AG20443 (cell line): ENCODE data around the gene SPATA22.
"Not testable (repeated sequence)": the region's sequence is repeated elsewhere in the genome, so short reads cannot be mapped to it uniquely, and the experiment has no call there.

Experiments used
- DNase-seq: peaks from one replicate; pipeline ENCODE4 v3.0.0; 2012; ENCODE audit warnings: low spot score, mixed read lengths

Gene SPATA22

DNA sequence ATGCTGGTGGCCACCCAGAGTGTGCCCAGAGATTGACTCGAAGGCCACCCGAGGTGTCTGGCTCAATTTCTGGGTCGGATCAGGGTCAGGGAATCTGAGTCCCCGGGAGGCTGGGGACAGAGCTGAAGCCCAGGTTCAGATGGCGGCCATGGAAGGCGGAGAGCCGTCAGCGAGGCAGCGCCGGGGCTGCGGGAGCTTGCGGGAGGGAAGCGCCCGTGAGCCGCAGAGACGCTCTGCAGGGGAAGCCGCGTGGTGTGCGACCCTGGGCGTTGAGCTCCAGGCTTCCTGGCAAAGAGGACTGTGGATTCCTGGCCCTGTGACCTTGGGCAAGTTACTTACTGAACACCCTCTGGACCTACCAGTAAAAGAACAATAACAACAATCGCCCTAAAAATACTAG is 518 bp upstream of the SPATA22 start:
- no peak for DNase-seq

DNA sequence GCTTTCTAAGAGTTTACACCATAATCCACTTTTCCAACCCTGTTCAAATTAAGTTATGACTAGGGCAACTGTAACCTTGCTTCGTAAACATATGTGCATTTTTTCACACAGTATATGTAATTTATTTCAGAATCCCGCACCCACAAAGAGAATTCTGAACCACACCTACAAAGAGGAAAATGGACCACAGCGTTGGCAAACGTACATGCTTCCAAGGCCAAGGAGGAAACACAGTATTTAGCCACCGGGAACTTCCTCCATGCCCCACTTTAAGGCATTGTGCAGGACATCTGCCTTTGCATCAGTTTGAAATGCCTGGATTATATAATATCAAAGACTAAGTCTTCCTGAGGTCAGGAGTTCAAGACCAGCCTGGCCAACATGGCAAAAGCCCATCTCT is 2.1 kb downstream of the SPATA22 start:
- no peak for DNase-seq

DNA sequence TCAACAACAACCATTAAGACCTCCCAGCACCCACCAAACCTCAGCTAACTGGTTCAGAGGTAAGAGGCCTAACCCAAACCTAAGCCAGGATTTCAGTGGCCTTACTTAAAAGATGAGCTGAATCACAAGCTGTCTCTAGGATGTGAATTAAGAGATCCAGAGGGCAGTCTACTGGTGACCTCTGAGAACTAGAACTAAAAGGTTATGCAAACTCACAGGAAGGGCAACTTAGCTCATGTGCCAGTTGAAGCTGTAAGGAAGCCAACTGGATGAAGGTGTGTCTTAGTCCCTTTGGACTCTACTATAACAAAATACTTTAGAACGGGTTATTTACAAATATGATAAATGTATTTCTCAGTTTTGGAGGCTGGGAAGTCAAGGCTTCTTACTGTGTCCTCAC is 5.3 kb downstream of the SPATA22 start:
- not testable (repeated sequence) for DNase-seq

DNA sequence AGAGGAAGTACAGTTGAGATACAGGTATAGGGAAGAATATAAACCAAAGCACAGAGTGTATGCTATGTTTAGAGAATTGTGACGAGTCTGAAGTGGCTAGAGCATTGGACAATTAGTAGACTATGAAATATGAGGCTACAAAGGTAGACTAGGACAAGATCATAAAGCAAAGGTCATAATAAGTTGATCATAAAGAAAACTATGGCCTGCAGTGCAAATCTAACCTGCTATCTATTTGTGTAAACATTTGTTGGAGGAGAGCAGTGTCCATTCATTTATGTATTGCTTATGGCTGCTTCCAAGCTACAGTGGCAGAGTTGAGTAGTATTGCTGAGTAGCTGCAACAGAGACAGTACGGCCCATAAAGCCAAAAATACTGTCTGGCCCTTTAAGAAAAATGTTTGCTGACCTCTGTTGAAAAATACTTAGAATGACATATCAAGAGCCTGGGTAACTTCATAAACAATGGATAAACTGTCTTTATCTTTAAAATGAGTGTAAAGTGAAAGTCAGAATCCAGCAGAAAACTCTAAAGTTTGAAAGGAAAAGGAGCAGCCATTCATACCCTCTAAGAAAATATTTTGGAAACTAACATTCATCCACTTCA is 23.5 kb downstream of the SPATA22 start:
- DNase-seq: no peak

DNA sequence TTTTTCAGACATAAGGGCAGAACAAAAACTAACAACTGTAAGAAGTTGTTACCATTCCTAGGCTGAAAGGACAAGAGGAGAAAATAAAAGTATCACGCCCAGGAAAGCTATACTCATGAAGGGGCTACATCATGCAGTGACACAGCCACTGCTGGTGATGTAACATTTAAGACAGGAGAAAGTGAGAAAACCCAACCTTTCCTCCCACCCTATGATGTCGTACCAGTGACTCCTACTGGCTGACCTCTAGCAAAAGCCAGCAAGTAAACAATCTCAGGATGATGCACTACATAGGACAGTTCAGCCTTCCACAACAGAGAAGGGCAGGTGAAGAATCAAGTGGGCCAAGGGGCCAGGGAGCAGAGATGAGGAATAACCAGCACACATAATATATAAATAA is 24.0 kb downstream of the SPATA22 start:
- DNase-seq: no peak

DNA sequence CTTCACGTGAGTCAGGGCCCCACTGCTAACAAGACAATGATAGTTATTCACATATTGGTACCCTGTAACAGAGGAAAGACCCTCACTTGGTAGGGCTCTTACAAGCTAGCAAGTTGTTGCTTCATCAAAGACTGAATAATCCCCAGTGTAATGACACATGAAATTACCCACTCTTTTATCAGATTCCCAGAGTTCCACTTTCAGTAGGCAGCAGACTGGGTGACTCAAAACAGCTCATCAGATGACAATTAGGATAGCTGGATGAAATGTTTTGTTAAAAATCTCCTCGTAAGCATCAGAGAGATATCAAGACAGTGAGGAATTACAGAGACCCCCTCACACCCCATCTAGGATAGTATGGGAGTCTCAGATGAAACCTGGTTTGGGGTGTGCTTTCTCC is 31.2 kb downstream of the SPATA22 start:
- no peak for DNase-seq

DNA sequence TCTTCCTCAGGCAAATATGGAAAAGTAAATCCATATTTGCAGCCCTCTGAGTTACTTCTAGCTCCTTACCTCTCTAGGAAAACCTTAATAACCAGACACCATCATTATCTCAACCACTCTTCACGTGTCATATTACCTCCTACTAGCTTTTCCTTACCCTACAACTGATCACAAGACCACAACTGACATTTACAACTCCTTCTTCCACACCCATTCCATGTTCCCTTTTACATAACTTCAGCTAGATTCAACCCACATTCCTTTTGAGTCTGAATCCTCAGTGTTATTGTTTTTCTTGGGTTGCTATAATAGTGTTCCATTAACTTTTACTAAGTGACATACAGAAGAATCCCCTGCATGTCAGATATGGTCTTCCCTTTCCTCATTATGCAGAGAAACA is 33.3 kb downstream of the SPATA22 start:
- DNase-seq: no peak

DNA sequence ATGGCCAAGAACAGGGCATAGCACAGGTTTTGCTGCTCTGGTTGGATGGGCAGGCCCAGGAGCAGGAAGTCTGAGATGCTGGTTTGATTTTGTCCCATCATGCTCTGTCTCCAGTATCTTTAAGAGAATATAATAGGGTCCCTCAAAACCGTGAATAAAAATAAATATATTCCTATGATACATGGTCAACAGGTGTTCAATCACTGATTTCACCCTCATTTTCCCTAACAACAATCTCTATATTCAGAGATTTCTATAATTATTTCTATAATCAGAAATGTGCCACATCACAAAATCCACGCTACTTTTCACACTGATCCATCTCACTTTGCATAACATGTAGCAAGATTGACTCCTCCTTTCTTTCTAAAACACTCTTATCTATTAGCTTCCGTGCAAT is 37.9 kb downstream of the SPATA22 start, which contains the start of gene OR1E2:
TSS of gene OR1E2 (minus strand) at position 101 of the 400 bp plus-strand sequence. CDS start at position 101, 0 bp downstream.
- DNase-seq: no peak

DNA sequence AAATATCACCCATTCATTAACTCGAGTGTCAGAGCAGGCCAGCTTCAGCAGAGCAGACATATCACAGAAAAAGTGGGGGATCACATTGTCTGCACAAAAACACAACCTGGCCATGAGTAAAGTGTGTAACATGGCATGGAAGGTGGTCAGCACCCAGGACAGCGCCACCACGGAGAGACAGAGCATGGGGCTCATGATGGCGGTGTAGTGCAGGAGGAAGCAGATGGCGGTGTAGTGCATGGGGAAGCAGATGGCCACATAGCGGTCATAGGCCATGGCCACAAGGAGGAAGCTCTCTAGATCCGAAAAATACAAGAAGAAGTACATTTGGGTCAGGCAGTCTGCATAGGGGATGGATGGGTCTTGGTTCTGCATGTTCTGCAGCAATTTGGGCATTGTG is 38.4 kb downstream of the SPATA22 start:
- DNase-seq: not testable (repeated sequence)

DNA sequence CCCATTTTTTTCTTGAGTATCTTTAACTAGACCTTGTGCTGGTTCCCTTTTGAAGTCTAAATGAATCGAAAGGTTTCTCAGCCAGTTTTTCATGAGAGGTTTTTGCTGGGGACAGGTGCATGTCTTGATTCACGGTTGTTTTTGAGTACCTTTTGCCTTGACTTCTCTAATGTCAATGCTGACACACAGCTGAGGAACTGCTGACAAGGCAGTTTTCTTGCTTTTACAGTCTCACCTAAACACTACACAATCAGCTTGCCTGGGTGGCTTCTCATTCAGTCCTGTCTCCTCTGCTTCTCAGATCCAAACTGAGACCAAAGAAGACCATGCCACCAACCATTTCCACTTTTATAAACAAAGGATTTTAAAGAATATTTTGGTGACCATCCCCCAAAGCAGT is 53.4 kb downstream of the SPATA22 start:
- no peak for DNase-seq

DNA sequence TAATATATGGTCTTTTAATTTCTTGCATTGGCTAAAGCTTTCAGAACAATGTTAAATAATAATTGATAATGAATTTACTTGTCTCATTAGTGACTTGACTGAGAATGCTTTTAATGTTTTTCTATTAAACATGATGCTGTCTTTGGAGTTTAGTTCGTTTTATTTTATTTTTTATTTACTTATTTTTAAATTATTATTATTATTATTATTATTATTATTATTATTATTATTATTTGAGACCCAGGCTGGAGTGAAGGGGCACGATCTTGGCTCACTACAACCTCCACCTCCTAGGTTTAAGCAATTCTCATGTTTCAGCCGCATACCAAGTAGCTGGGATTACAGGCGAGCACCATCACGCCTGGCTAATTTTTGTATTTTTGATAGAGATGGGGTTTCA is 56.0 kb downstream of the SPATA22 start:
- no peak for DNase-seq

DNA sequence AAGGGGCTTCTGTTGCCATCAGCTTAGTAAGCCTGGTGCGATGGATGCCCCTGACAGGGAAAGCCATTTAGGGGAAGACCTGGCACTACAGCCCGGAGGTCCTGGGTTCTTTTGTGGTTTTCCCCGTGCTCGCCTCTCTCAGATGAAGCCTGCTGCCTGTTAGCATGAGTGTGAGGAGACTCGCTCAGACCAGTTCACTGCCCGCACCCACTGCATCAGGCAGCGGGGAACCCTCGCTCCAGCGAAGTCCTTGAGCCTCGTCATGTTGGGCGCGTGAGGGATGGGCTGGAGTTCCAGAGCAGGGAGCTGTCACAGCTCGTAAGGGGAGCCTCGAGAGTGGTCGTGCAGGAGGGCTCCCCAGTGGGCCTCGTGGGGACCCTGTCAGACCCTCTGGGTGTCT is 59.4 kb downstream of the SPATA22 start:
- not testable (repeated sequence) for DNase-seq

DNA sequence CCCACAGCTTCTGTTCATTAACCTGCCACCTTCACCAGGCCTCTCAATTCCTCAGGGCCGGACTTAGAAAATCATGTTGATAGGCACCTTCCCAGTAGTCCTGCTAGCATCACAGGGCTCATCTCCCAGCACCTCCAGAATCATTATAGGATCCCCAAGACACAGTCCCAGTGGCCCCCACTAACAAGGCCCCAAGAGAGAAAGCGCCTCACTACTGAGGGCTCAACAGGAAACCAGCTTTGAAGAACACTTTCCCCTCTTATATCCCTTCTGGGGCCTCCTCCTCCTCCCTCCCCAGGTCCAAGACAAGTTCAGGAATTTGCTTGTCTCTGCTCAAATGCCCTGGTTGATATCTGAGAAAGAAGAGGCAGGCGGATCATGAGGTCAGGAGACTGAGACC is 60.5 kb downstream of the SPATA22 start, which contains the start of gene OR3A3:
TSS of gene OR3A3 (plus strand) at position 301 of the 400 bp plus-strand sequence.
- no peak for DNase-seq

DNA sequence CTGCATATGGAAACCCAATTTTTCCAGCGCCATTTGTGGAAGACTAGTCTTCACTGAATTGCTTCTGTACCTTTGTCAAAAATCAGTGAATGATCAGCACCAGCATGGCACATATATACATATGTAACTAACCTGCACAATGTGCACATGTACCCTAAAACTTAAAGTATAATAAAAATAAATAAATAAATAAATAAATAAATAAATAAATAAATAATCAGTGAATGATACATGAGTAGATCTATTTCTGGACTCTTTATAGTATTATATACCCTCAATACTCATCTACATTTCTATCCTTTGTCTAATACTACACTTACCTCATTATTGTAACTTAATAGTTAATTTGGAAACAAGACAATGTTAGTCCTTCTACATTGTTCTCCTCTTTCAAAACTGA is 67.8 kb downstream of the SPATA22 start:
- not testable (repeated sequence) for DNase-seq

DNA sequence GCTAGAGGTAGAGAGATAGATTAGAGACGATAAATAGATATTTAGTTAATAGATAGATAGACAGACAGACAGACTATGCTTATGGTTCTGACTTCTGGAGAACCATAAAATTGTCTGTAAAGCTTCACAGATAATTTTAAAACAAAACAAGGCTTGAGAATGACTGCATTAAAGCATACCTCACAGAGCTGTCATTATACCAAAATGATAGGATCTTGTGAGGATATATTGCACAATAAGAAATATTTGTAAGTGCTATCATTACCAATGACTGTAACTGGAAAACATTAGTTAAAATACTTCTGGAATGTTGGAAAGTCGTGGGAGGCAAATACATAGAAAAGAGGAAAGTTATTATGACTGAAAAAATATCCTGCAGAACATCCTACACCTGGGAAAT is 69.8 kb downstream of the SPATA22 start:
- DNase-seq: no peak

DNA sequence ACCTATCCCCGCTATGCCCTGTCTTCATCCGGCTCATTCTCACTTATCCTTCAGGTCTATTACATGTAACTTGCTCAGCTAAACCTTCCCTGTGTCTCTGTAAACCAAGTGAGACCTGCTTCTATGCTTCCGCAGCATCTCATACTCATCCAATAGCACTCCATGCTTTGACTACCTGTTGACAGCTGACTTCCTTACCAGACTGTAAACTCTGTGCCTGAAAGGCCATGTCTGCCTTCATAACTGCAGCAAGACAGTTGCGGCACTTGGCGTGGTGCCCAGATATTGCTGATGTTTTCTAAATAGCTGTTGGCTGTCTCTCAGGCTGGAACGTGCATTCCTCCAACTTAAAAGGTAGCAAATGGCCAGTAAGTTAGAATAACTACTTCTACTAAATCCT is 71.6 kb downstream of the SPATA22 start:
- no peak for DNase-seq

DNA sequence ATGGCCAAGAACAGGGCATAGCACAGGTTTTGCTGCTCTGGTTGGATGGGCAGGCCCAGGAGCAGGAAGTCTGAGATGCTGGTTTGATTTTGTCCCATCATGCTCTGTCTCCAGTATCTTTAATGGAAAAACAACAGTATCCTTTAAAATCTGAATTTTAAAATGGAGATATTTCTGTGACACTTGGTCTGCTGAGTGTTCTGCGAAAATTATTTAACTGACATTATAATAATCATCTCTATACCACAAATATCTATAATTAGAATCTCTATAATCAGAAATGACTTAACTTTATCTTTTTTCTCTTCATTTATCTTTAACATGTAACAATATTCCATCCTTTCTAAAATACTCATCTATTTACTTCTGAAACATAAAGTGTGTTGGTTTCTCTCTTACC is 73.3 kb downstream of the SPATA22 start, which contains the start of gene OR1E1:
TSS of gene OR1E1 (minus strand) at position 101 of the 400 bp plus-strand sequence. CDS start at position 101, 0 bp downstream.
- no peak for DNase-seq

DNA sequence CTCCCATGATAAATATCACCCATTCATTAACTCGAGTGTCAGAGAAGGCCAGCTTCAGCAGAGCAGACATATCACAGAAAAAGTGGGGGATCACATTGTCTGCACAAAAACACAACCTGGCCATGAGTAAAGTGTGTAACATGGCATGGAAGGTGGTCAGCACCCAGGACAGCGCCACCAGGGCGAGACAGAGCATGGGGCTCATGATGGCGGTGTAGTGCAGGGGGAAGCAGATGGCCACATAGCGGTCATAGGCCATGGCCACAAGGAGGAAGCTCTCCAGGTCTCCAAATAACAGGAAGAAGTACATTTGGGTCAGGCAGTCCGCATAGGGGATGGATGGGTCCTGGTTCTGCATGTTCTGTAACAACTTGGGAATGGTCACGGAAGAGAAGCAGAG is 73.8 kb downstream of the SPATA22 start:
- not testable (repeated sequence) for DNase-seq
